ENCODE data around the gene HIGD2A.

Gene HIGD2A

GRCh38 chr5:176415240-176415951 is 26.8 kb downstream of the HIGD2A start:
- in situ Hi-C loops (cut with HindIII; ENCODE audit: low sequenced_read_pairs), result no loop called here

DNA sequence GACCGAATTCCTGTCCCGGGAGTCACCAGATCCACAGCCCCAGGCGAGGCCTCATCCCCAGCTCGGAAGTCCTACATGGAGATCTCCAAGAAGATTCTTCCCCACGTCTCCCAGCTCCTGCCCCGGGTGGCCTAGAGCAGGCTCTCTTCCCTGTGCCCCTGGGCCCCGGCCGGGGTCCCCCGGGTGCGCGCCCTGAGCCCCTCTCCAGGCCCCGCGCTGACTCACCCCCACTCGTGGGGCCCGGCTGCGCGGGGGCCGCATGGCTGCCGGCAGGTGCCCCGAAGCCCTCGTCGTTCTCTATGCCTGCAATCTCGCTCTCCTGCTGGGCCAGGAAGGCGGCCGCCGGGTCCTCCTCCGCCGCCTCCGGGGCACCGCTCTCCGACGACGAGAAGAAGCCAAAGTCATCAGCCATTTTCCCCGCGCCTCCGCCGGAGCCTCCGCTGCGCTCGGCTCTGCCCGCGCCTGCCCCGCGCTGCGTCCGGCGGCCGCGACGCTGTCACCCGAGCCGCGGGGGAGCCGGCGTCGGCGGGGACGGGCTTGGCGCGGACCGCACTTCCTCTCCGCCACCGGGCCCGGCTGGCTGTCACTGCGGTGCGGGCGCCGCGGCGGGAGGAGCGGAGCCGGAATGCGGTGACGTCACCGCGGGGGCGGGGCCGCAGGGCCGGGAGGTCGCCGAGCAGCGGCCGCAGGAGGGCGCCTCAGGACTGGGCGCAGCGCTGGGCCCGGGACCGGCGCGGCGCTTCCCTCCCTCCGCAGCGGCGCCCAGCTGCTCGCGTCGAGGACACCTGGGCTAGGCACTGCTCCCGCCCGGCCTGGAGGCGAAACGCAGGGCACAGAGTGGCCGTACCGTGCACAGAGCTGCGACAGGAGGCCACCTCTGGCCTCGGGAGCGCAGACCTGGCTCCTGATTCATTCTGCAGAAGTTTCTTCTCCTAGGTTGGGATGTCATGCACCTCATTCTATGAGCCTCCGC is 27.7 kb downstream of the HIGD2A start, which contains the start of gene CLTB:
TSS of gene CLTB (minus strand) at position 588 of the 973 bp plus-strand sequence. CDS start at position 412, 176 bp downstream.
- in situ Hi-C loops (cut with HindIII; ENCODE audit: low sequenced_read_pairs), result no loop called here

DNA sequence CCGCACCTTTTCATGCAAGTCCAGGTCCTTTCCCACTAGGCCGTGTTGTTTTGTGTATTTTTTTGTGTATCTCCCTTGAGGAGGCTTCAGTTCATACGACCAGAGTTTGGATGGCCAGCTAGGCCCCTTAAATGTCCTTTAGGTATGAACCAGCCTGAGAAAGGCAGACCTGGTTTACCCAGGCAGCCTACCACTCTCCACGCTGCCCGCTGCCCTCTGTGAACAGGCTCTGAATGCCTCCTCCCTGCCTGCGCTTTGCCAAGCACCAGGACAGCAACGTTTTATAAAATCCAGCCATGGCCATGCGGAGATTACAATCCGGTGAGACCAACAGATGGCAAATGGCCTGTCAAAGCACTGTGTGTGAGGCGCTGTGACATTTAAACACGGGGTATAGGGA is 28.4 kb downstream of the HIGD2A start:
- in situ Hi-C loops (cut with HindIII; ENCODE audit: low sequenced_read_pairs), result no loop called here

DNA sequence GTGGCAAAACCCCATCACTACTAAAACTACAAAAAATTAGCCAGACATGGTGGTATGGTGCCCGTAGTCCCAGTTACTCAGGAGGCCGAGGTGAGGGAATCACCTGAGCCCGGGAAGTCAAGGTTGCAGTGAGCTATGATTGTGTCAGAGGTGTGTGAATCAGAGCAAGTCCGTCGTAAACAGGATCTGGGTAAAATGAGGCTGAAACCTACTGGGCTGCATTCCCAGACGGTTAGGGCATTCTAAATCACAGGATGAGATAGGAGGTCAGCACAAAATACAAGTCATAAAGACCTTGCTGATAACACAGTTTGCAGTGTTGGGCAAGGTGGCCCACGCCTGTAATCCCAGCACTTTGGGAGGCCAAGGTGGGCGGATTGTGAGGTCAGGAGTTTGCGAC is 29.7 kb downstream of the HIGD2A start:
- in situ Hi-C loops (cut with HindIII; ENCODE audit: low sequenced_read_pairs), result no loop called here

GRCh38 chr5:176420086-176420485 is 31.5 kb downstream of the HIGD2A start:
- in situ Hi-C loops (cut with HindIII; ENCODE audit: low sequenced_read_pairs), result no loop called here

- in situ Hi-C loops (cut with HindIII; ENCODE audit: low sequenced_read_pairs), result no loop called here
Observed at GRCh38 chr5:176420972-176421544, 32.5 kb downstream of the HIGD2A start.

- in situ Hi-C loops (cut with HindIII; ENCODE audit: low sequenced_read_pairs), result no loop called here
Observed at GRCh38 chr5:176424181-176424580, 35.6 kb downstream of the HIGD2A start.

GRCh38 chr5:176425138-176425537 is 36.6 kb downstream of the HIGD2A start:
- in situ Hi-C loops (cut with HindIII; ENCODE audit: low sequenced_read_pairs), result no loop called here

- in situ Hi-C loops (cut with HindIII; ENCODE audit: low sequenced_read_pairs), result no loop called here
Observed at GRCh38 chr5:176425791-176426190, 37.2 kb downstream of the HIGD2A start.

DNA sequence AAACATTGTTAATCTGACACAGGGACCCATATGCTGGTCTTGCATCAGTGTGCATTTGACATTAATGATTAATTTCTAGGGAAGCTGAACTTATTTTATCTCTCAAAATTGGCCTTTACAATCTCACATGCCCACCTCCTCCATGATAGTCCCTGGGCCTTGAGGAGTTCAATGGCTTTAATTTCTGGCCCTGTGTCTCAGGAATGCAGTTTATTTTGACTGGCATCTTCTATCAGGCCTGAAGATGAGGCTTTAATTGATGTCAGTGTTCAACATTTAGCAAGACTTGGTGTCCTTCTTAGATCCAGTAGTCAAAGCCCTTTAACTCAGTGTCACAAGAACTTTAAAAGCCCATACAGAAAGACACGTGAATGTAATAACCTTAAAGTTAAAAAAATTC is 38.3 kb downstream of the HIGD2A start:
- in situ Hi-C loops (cut with HindIII; ENCODE audit: low sequenced_read_pairs), result no loop called here

DNA sequence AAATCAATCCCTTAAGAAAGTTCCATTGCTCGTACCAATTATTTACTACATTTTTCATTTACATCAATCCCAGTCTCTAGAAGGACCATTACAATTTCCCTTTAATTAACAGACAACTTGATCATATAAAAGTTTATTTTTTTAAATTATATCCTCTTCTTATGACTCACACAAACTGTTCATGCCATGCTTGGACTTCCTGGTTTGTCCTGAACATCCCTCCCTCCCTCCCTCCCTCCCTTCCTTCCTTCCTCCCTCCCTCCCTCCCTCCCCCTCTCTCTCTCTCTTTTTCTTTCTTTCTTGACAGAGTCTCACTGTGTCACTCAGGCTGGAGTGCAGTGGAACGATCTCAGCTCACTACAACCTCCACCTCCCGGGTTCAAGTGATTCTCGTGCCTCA is 39.4 kb downstream of the HIGD2A start:
- in situ Hi-C loops (cut with HindIII; ENCODE audit: low sequenced_read_pairs), result no loop called here

DNA sequence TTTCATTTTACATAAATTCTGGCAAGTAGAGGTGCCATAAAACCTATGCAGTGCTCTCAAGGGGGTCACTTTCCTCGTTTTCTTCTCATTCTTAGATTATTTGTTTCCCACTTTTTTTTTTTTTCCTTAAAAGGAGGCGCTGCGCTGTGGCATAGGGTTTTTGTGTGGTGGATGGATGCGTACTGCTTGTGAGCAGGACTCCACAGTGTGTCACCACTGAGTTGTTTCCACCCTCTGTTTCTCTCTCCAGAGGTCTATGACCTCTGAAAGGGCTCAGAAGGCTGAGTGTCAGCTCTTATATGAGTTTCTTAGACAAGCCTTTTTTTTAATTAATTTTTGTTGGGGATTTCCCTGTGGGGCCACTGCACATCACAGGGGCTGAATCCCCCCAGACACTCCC is 41.4 kb downstream of the HIGD2A start:
- in situ Hi-C loops (cut with HindIII; ENCODE audit: low sequenced_read_pairs), result no loop called here

DNA sequence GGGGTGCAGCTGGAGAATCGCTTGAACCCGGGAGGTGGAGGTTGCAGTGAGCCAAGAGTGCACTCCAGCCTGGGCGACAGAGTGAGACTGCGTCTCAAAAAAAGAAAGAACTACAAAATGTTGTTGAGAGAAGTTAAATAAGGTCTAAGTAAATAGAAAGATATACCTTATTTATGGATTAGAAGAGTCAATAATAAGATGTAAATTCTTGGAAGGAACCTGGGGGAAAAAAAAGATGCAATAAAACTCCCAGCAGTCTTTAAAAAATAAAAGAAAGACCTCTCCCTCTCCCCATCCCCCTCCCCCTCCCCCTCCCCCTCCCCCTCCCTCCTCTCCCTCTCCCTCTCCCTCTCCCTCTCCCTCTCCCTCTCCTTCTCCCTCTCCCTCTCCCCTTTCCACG is 44.2 kb downstream of the HIGD2A start:
- in situ Hi-C loops (cut with HindIII; ENCODE audit: low sequenced_read_pairs), result no loop called here

DNA sequence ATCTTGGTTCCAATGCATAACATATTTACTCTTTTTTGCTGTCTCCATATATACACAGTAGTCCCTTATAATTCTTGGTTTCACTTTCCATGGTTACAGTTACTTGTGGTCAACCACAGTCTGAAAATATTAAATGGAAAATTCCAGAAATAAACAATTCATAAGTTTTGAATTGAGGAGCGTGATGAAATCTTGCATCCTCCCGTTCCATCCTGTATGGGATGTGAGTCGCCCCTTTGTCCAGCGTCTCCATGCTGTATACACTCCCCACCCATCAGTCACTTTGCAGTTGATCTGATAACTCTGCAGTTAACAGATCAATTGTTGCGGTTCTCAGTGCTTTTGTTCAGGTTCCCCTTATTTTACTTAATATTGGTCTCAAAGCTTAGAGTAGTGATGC is 48.1 kb downstream of the HIGD2A start:
- in situ Hi-C loops (cut with HindIII; ENCODE audit: low sequenced_read_pairs), result no loop called here

- in situ Hi-C loops (cut with HindIII; ENCODE audit: low sequenced_read_pairs), result no loop called here
Observed at GRCh38 chr5:176438959-176439757, 50.6 kb downstream of the HIGD2A start.
